ENCODE measurements around the gene TPD52L1. TPM values are rescaled to one million over a fixed set of nuclear protein-coding genes. Genes with fewer than 3 reads are reported as not detected.

The TPD52L1 gene
- total and polyA plus RNA-seq, 2 donors from 2014 or later = 69.1 to 91.1 TPM

GRCh38 chr6:125198398-125198937 lies 44.9 kb downstream of the TPD52L1 start:
- H3K27me3 ChIP-seq (ENCODE audit: control insufficient read depth, insufficient read depth, low read length) = no peaks in the 10 kb centered on the region
- no peaks in the 10 kb centered on the region for H3K36me3 ChIP-seq (ENCODE audit: control insufficient read depth in 2 of 3, insufficient read depth in 3 of 3, low read length in 3 of 3)
- FAIRE-seq = no peak
- no peak for DNase-seq
- peaks cover 0 to 37% (median 17%) of the 10 kb centered on the region in 3 donors for H3K4me1 ChIP-seq (ENCODE audit: control insufficient read depth in 2 of 3, insufficient read depth in 2 of 3, low read depth in 1 of 3, low read length in 3 of 3)
- H3K27ac ChIP-seq (ENCODE audit: low read depth in 2 of 2, low read length in 2 of 2) = peak overlapping the region; percentile 10 to 34
- no peak overlapping the region for H3K9ac ChIP-seq (ENCODE audit: low read length in 3 of 3)
- no peak overlapping the region for H3K4me3 ChIP-seq (ENCODE audit: low read length in 3 of 3)
- intact Hi-C loops (cut with DNase I) = no loop called here
- no peaks in the 10 kb centered on the region for H3K9me3 ChIP-seq (ENCODE audit: control insufficient read depth in 2 of 3, insufficient read depth in 1 of 3, low read length in 3 of 3)
- TF ChIP-seq CTCF (IDR thresholded peaks at IDR 0.05; ENCODE audit: borderline replicate concordance, extremely low read depth, insufficient read depth) = no peak

- DNase-seq (no peak), FAIRE-seq (no peak)
- intact Hi-C loops (cut with DNase I) = no loop called here
- Histone ChIP-seq H3K4me1 (ENCODE audit: control insufficient read depth in 2 of 3, insufficient read depth in 2 of 3, low read depth in 1 of 3, low read length in 3 of 3) (peaks cover 0 to 30% (median 13%) of the 10 kb centered on the region in 3 donors), H3K36me3 (ENCODE audit: control insufficient read depth in 2 of 3, insufficient read depth in 3 of 3, low read length in 3 of 3) (no peaks in the 10 kb centered on the region), H3K4me3 (ENCODE audit: low read length in 3 of 3) (no peak overlapping the region), H3K27ac (ENCODE audit: low read depth in 2 of 2, low read length in 2 of 2) (no peak overlapping the region), H3K9ac (ENCODE audit: low read length in 3 of 3) (no peak overlapping the region), H3K27me3 (ENCODE audit: control insufficient read depth, insufficient read depth, low read length) (no peaks in the 10 kb centered on the region), H3K9me3 (ENCODE audit: control insufficient read depth in 2 of 3, insufficient read depth in 1 of 3, low read length in 3 of 3) (no peaks in the 10 kb centered on the region)
- no peak for TF ChIP-seq CTCF (IDR thresholded peaks at IDR 0.05; ENCODE audit: borderline replicate concordance, extremely low read depth, insufficient read depth)
Observed at GRCh38 chr6:125200941-125201340, 47.4 kb downstream of the TPD52L1 start.

- no peak overlapping the region for H3K4me3 ChIP-seq (ENCODE audit: low read length in 3 of 3)
- H3K36me3 ChIP-seq (ENCODE audit: control insufficient read depth in 2 of 3, insufficient read depth in 3 of 3, low read length in 3 of 3) = no peaks in the 10 kb centered on the region
- intact Hi-C loops (cut with DNase I) = no loop called here
- H3K9ac ChIP-seq (ENCODE audit: low read length in 3 of 3) = no peak overlapping the region
- DNase-seq (peak in 1 of 5 donors; percentile 36), FAIRE-seq (no peak)
- no peaks in the 10 kb centered on the region for H3K27me3 ChIP-seq (ENCODE audit: control insufficient read depth, insufficient read depth, low read length)
- no peak for TF ChIP-seq CTCF (IDR thresholded peaks at IDR 0.05; ENCODE audit: borderline replicate concordance, extremely low read depth, insufficient read depth)
- no peaks in the 10 kb centered on the region for H3K9me3 ChIP-seq (ENCODE audit: control insufficient read depth in 2 of 3, insufficient read depth in 1 of 3, low read length in 3 of 3)
- H3K27ac ChIP-seq (ENCODE audit: low read depth in 2 of 2, low read length in 2 of 2) = no peak overlapping the region
- H3K4me1 ChIP-seq (ENCODE audit: control insufficient read depth in 2 of 3, insufficient read depth in 2 of 3, low read depth in 1 of 3, low read length in 3 of 3) = peaks cover 0 to 23% (median 13%) of the 10 kb centered on the region in 3 donors
Observed at GRCh38 chr6:125201961-125202729, 48.6 kb downstream of the TPD52L1 start.
